OCI-LY7 (cell line): ENCODE results near the gene IGF2. TPM values are rescaled to one million over a fixed set of nuclear protein-coding genes. Genes with fewer than 3 reads are reported as not detected.

Experiments used
- BruUV-seq: library from RNA; stranded (reverse); fragments of 400-500 nt; replicated peaks from 2 replicates; lab custom pipeline; 2021; lab: Mats Ljungman, UMichigan
- CTCF ChIA-PET: fragments of 300-600 bp; sonication (Branson Sonifier 250); formaldehyde crosslinking; loops from one replicate; lab custom pipeline; 2022; ENCODE audit warnings: antibody characterized with exemption; ENCODE audit not compliant: unreplicated experiment; lab: Charles Lee
- POLR2A ChIA-PET: fragments of 300-600 bp; sonication (Branson Sonifier 250); formaldehyde crosslinking; loops from one replicate; lab custom pipeline; 2022; ENCODE audit warnings: antibody characterized with exemption; lab: Charles Lee
- DNase-seq: peaks from one replicate; pipeline ENCODE4 v3.0.0-alpha.2; 2015; ENCODE audit warnings: low spot score
- H2AFZ ChIP-seq: fragments of 200-600 bp; sonication (generic), shearing (Covaris generic); 2 replicates; pipeline ENCODE4 v1.6.1; 2014; ENCODE audit warnings: mild to moderate bottlenecking, antibody characterized with exemption, low read length, moderate library complexity
- H3K27ac ChIP-seq: fragments of 200-600 bp; sonication (generic); 2 replicates; pipeline ENCODE4 v1.5.1; 2014; ENCODE audit warnings: mixed run types, low read depth, mild to moderate bottlenecking, moderate library complexity, low read length, inconsistent platforms; ENCODE audit not compliant: poor library complexity, severe bottlenecking
- H3K36me3 ChIP-seq: fragments of 200-600 bp; sonication (generic); 2 replicates; pipeline ENCODE4 v1.6.1; 2014; ENCODE audit warnings: mild to moderate bottlenecking, antibody characterized with exemption, low read length, moderate library complexity, mixed read lengths; ENCODE audit not compliant: insufficient read depth
- H3K4me1 ChIP-seq: fragments of 200-600 bp; sonication (generic); 2 replicates; pipeline ENCODE4 v1.5.1; 2014; ENCODE audit warnings: mild to moderate bottlenecking, low read length; ENCODE audit not compliant: insufficient read depth, poor library complexity, severe bottlenecking
- H3K4me2 ChIP-seq: fragments of 200-600 bp; sonication (generic); 2 replicates; pipeline ENCODE4 v1.6.1; 2014; ENCODE audit warnings: mild to moderate bottlenecking, low read length
- H3K4me3 ChIP-seq: fragments of 200-600 bp; sonication (generic); 2 replicates; pipeline ENCODE4 v1.5.1; 2014; ENCODE audit warnings: mild to moderate bottlenecking, low read depth, low read length; ENCODE audit not compliant: poor library complexity, severe bottlenecking
- H3K79me2 ChIP-seq: fragments of 200-600 bp; sonication (generic); 2 replicates; pipeline ENCODE4 v1.6.1; 2016; ENCODE audit warnings: low read depth, mild to moderate bottlenecking, low read length, moderate library complexity, mixed read lengths; ENCODE audit not compliant: insufficient read depth
- H3K9me2 ChIP-seq: fragments of 200-600 bp; sonication (generic); 2 replicates; pipeline ENCODE4 v1.6.1; 2016; ENCODE audit warnings: mild to moderate bottlenecking, low read length, mixed read lengths; ENCODE audit not compliant: insufficient read depth
- H3K9me3 ChIP-seq: fragments of 200-600 bp; sonication (generic); 2 replicates; pipeline ENCODE4 v1.6.1; 2014; ENCODE audit warnings: mild to moderate bottlenecking, mixed run types, low read length, mixed read lengths
- H4K20me1 ChIP-seq: fragments of 200-600 bp; sonication (generic); 2 replicates; pipeline ENCODE4 v1.6.1; 2014; ENCODE audit warnings: mild to moderate bottlenecking, antibody characterized with exemption, low read length, moderate library complexity, mixed read lengths; ENCODE audit not compliant: insufficient read depth
- CTCF ChIP-seq: fragments of 200-600 bp; sonication (generic); conservative IDR thresholded peaks from 2 replicates; pipeline ENCODE4 v1.5.1; 2014; ENCODE audit warnings: mild to moderate bottlenecking, antibody characterized with exemption, low read length, moderate library complexity, mixed read lengths
- EZH2phosphoT487 ChIP-seq: fragments of 200-600 bp; sonication (generic); IDR thresholded peaks from 2 replicates; pipeline ENCODE4 v1.6.1; 2018; ENCODE audit warnings: low read depth, borderline replicate concordance, mild to moderate bottlenecking, mixed run types, antibody characterized with exemption, low read length, moderate library complexity, mixed read lengths
- intact Hi-C: fragments of 100-400 bp; cut with micrococcal nuclease; formaldehyde crosslinking; loops from one replicate; pipeline ENCODE4 v1.10.0; 2022; ENCODE audit not compliant: unreplicated experiment
- total RNA-seq, 2 experiments: library from RNA; depleted of rRNA in 1 of 2; stranded (reverse); fragments of >200 nt in 1 of 2; shearing (Covaris generic) in 1 of 2; gene quantifications; 2 replicates each; pipeline ENCODE4 v1.2.3, GENCODE V29; 2014 to 2022

IGF2 gene
- total RNA-seq, 2 experiments from 2014 or later: not detected

DNA sequence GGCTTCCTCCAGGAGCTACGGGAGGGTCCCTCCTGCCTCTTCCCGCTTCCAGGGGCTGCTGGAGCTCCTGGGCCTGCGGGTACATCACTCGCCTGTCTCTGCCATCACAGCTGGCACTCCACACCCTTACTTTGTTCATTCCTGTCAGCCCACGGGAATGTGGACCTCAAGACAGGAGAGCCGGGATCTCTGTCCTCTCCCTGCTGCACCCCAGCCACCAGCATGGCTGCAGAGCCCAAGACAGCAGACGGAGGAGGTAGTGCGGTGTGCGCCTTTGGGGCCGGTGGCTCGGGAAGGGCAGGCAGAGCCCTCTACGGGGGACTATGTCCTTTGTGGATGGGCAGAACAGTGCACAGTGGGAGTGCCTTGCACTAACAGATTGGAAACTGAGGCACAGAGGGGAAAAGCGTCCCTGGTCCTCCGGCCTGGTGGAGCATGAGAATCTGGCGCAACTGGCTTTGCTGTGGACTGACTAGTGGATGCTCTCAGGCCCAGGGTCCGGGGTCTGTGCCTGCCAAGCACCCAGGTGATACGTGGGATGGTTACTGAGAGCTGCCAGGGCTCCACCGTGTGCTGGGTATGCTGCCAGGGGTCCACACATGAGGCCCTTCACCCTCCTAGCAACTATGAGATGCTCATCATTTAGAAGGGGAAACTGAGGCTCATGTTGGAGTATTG, 47.3 kb downstream of the IGF2 start:
- H3K9me2 ChIP-seq: no peaks in the 10 kb centered on the region
- no peaks in the 10 kb centered on the region for H3K9me3 ChIP-seq
- no peak overlapping the region for H2AFZ ChIP-seq
- no peaks in the 10 kb centered on the region for H3K36me3 ChIP-seq
- BruUV-seq: no TSS peak
- H3K79me2 ChIP-seq: no peaks in the 10 kb centered on the region
- intact Hi-C loops: no loop called here
- TF ChIP-seq CTCF: no peak
- no peak for TF ChIP-seq EZH2phosphoT487
- DNase-seq: no peak
- POLR2A ChIA-PET: no interaction called here
- H3K4me1 ChIP-seq: no peaks in the 10 kb centered on the region
- CTCF ChIA-PET: no interaction called here
- H4K20me1 ChIP-seq: no peaks in the 10 kb centered on the region
- no peak overlapping the region for H3K4me3 ChIP-seq
- H3K4me2 ChIP-seq: no peak overlapping the region
- no peak overlapping the region for H3K27ac ChIP-seq

- Histone ChIP-seq H3K9me3 (no peaks in the 10 kb centered on the region), H3K9me2 (no peaks in the 10 kb centered on the region), H4K20me1 (no peaks in the 10 kb centered on the region), H3K27ac (no peak overlapping the region), H2AFZ (no peak overlapping the region), H3K79me2 (no peaks in the 10 kb centered on the region), H3K36me3 (no peaks in the 10 kb centered on the region), H3K4me2 (no peak overlapping the region), H3K4me1 (no peaks in the 10 kb centered on the region), H3K4me3 (no peak overlapping the region)
- intact Hi-C loops: no loop called here
- ChIA-PET POLR2A (no interaction called here), CTCF (no interaction called here)
- TF ChIP-seq EZH2phosphoT487 (no peak), CTCF (no peak)
- no TSS peak for BruUV-seq
- no peak for DNase-seq
Measured at GRCh38 chr11:2091112-2091746, 48.0 kb downstream of the IGF2 start.
